Fibroblast of pulmonary artery (primary cell): Measurements from ENCODE around the gene MRE11.

Experiments
- DNase-seq: peaks from one replicate; pipeline ENCODE4 v3.0.0-alpha.2; 2010; ENCODE audit warnings: low read depth
- H3K4me3 ChIP-seq: replicated peaks from 2 replicates; pipeline ENCODE4 v1.5.1; 2011; ENCODE audit warnings: low read depth, mild to moderate bottlenecking, control low read depth, low read length, moderate library complexity
- TF ChIP-seq, protein P1 (sequence below): IDR thresholded peaks from 2 replicates; pipeline ENCODE4 v1.5.1; 2011; ENCODE audit warnings: mild to moderate bottlenecking, control low read depth, low read length, inconsistent platforms; ENCODE audit errors: missing control alignments

Gene MRE11

DNA sequence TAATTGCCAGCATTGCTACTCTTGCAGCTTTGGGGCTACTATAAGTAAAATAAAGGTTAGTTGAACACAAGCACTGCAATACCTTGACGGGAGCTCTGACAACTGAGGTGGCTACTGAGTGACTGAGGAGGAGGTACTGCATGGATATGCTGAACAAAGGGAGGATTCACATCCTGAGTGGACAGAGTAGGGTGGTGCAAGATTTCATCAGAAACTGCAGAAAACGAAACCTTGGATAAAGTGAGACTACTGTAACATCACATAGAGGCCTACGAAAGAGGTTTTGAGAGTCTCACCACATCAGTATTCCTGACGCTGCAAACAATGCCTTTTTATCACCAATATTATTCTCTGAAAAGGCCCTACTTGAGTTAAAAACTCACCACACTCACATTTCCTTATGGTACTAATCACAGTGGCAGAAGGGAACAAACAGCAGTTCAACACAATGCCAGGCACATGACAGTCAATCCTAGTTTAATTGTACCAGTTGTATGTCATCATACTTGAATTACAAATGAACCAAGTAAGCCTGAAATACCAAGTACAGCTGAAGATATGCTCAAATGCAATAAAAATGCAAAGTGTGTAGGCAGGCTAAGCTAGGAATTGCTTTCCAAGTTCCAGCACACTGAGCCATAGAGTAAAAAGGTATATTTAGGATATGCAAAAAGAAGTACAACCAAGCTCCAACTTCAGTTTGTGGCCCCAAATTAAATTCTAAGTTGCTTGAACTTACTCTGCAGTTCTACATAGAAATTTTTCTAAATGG, 88.4 kb downstream of the MRE11 start:
- H3K4me3 ChIP-seq = no peak overlapping the region
- no peak for DNase-seq
- TF ChIP-seq, protein P1, sequence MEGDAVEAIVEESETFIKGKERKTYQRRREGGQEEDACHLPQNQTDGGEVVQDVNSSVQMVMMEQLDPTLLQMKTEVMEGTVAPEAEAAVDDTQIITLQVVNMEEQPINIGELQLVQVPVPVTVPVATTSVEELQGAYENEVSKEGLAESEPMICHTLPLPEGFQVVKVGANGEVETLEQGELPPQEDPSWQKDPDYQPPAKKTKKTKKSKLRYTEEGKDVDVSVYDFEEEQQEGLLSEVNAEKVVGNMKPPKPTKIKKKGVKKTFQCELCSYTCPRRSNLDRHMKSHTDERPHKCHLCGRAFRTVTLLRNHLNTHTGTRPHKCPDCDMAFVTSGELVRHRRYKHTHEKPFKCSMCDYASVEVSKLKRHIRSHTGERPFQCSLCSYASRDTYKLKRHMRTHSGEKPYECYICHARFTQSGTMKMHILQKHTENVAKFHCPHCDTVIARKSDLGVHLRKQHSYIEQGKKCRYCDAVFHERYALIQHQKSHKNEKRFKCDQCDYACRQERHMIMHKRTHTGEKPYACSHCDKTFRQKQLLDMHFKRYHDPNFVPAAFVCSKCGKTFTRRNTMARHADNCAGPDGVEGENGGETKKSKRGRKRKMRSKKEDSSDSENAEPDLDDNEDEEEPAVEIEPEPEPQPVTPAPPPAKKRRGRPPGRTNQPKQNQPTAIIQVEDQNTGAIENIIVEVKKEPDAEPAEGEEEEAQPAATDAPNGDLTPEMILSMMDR = no peak

DNA sequence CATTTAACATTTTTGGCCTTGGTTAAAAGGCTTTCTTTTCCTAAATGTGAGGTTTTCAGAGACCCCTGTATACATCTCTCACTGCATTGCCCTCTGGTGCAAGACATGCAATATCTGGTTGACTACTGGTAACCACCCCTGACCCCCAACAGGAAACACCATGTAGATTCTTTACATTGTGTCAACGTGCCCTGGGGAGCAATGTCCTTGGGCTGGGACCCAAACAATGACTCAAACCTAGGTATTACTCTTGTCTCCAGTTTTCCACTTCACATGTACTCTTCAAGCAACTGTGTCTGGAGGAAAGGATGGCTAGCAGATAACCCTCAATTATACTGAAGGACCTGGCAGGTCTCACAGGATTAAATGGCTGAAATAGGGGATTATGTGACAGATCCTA, 91.3 kb downstream of the MRE11 start:
- DNase-seq = no peak
- TF ChIP-seq, protein P1 = no peak
- no peak overlapping the region for H3K4me3 ChIP-seq

DNA sequence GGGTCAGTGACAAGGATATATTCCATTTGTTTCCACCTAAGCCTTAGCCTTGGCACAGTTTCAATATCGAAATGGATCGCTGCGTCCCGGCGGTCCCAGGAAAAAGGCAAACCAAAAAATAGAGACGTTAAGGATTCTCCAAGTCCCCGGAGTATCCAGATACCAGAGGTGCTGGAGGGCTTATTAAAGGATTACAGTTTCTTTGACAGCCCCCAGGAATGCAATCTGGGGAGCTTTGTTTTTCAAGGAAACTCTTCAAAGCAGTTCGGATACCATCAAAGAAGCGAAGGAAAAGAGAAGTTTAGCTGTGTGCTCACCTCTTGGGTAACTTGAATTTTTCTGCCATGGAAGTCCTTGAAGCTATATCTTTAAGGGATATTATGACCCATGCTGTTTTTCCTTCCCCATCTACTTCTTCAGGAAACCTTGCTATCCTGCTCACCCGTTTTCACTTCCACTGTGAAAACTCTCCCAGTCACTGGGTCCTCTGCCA, 91.8 kb downstream of the MRE11 start:
- TF ChIP-seq, protein P1 = no peak

DNA sequence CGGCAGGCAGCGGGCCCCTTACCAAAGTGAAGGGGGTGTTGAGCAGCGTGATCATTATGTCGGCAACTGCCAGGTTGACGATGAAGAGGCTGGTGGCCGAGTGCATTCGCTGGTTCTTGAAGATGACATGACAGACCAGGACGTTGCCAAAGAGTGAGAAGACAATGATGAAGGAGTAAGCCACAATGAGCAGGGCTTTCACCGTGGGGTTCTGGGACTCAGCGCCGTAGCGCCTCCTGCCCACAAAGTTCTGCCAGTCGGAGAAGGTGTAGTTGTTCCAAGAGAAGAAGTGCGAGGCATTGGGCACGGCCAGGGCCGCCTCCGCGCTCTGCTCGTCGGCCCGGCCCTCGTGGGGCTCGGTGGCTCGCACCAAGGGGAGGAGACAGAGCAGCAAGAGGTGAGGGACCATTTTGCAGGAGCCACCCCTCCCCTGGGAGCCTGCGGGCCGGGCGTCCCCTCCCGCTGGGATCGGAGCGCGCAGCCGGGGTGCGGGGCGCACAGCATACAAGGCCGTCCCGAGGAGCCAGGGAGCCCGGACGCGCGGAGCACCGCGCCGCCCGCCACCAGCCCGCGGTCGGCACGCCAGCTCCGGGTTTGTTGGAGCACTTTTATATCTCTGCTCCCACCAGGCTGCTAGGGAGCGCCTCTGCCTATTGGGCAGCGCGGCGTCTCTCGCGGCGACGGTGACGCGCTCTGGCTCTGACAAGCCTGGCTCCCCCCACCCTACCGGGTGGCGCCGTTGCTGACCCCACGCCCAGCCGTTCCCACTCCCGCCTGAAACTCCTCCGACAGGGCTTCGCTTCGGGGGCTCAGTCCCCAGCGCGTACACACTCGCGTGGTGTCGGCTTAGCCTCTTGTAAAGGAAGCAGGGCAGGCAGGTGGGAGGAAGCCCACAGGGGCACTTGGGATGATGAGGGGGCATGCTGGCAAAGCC, 92.5 kb downstream of the MRE11 start, which contains the start of gene GPR83:
TSS of gene GPR83 (minus strand) at position 581 of the 934 bp plus-strand sequence. CDS start at position 409, 172 bp downstream.
- peak within 1 kb of the TSS; percentile 34 for H3K4me3 ChIP-seq

More for the DNA sequence above, 91.8 kb downstream of the MRE11 start:
- no peak for DNase-seq
- H3K4me3 ChIP-seq = peak overlapping the region; percentile 34

DNA sequence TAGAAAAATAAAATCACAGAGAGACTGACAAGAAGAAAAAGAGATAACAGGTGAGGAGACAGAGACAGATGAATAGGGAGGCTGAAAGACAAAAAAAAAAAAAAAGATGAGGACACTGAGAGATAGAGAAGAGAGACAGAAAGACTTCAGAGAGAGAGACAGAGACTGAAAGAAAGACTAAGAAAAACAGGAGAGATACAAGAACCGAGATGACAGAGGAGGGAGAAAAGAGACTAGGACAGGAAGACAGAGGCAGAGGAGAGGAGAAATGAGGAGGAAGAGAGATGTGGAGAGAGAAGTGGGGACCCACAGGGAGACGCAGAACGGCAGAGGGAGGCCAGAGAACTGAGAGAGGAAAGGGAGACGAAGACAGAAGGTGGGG, 93.2 kb downstream of the MRE11 start:
- TF ChIP-seq, protein P1 = no peak
- H3K4me3 ChIP-seq = no peak overlapping the region
- no peak for DNase-seq

More for the DNA sequence above, 92.5 kb downstream of the MRE11 start, which contains the start of gene GPR83:
- DNase-seq = no peak
- TF ChIP-seq, protein P1 = no peak

DNA sequence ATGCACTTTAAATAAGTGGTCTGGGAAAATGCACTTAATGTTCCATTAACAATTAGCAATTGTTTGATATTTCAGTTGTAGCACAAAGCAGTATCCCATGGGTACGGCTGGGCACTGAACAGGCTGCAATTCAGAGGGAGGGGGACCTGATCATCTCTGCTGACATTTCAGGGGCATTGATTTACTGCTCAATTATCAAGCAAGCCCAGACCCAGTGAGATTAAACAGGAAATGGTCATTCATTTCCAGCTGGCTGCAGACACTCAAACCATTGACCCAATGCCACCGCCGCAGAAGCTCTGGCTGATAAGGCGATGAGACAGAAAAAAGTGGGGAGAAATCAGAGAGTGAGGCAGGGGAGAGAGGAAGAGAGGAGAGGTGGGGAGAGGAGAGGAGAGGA, 93.6 kb downstream of the MRE11 start:
- H3K4me3 ChIP-seq = no peak overlapping the region
- TF ChIP-seq, protein P1 = no peak
- DNase-seq = no peak
